Stimulated activated memory B cell treated with anti-CD40 and anti-IgM and Interleukin-4, amounts not matched to agents 10 μg/mL and 1 μg/mL and 100 μg/mL, for 72 hours (primary cell): ENCODE data around the gene TUFM.
"Not testable (repeated sequence)": the region's sequence is repeated elsewhere in the genome, so short reads cannot be mapped to it uniquely, and the experiment has no call there.

Experiments used
- ATAC-seq: fragments of 150-1000 bp; cut with Tn5 transposase; 2 replicates; pipeline ENCODE4 v1.10.0; 2021
- H3K27ac Mint-ChIP-seq: one replicate; pipeline ENCODE4 v1.8.0; 2022; ENCODE audit warnings: mild to moderate bottlenecking, mixed read lengths
- H3K27me3 Mint-ChIP-seq: one replicate; pipeline ENCODE4 v1.8.0; 2022; ENCODE audit warnings: mixed read lengths
- H3K36me3 Mint-ChIP-seq: one replicate; pipeline ENCODE4 v1.8.0; 2022; ENCODE audit warnings: mixed read lengths
- H3K4me1 Mint-ChIP-seq: one replicate; pipeline ENCODE4 v1.8.0; 2022; ENCODE audit warnings: mixed read lengths
- H3K4me3 Mint-ChIP-seq: one replicate; pipeline ENCODE4 v1.8.0; 2022; ENCODE audit warnings: mild to moderate bottlenecking, moderate library complexity, mixed read lengths
- H3K9me3 Mint-ChIP-seq: one replicate; pipeline ENCODE4 v1.8.0; 2022; ENCODE audit warnings: mixed read lengths

The TUFM gene

DNA sequence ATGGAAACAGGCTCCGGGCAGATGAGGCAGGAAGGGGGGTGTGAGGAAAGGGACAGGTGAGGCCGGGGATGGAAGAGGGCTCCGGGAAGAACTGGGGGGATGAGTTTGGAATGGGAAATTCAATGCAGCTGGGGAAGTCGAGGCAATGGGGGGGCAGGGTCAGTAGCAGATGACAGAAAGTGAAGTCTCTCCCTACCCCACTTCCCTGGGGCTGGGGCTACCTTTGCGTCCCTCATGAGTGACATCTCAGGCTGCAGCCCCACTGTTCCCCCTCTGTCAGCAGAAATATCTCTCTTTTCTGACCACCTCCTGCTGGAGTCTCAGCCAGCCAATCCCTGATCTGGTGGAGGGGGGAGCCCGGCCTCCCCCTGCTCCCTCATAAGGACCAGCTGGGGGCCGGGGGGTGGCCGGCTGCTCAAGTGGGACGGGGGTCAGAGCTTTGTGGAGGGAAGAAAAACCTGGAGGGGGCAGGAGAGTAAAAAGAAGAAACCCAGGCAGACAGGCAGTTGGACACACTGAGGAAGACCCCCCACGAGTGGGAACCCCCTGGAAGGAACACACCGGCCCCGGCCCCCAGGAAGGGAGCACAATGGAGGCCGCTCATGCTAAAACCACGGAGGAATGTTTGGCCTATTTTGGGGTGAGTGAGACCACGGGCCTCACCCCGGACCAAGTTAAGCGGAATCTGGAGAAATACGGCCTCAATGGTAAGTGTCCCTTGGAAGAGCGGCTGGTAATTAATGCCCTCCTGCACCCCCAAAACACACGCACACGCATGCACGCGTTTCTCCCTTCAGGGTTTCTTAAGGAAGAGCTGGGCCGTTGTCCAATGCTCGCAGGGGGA, 32.2 kb upstream of the TUFM start, which contains the start of gene ATP2A1:
Gene ATP2A1, plus strand, starts transcription at position 406 of the 844 bp plus-strand sequence. Its CDS starts 184 bp downstream, at position 590.
- peaks cover 35% of the 10 kb centered on the region for H3K4me1 Mint-ChIP-seq
- H3K27ac Mint-ChIP-seq = peak within 1 kb of the TSS; percentile 77

DNA sequence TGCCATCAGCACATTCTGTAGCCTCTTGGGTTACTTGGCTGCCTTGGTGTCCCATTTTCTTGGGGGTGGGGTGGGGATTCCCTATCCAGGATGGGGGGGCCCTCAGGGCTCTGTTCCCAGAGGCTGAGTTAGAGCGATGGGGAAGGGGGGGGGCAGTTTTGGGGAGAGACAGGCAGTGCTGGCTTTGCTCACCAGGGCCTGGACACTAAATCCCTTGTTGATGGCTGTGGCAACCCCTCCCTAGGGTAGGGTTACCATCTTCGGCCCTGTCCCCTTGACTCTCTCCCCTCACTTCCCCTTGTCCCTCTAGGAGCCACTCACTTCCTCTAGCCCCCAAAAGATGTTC, 31.5 kb upstream of the TUFM start:
- Mint-ChIP-seq H3K9me3 (no peaks in the 10 kb centered on the region), H3K4me1 (peaks cover 42% of the 10 kb centered on the region), H3K27ac (no peak overlapping the region), H3K36me3 (peaks cover 12% of the 10 kb centered on the region), H3K27me3 (peaks cover 11% of the 10 kb centered on the region), H3K4me3 (peak overlapping the region; percentile 14)
- no peak for ATAC-seq

More for the DNA sequence above, 32.2 kb upstream of the TUFM start, which contains the start of gene ATP2A1:
- Mint-ChIP-seq H3K4me3 (peak within 1 kb of the TSS; percentile 85), H3K9me3 (no peaks in the 10 kb centered on the region), H3K36me3 (peaks cover 6% of the 10 kb centered on the region), H3K27me3 (peaks cover 11% of the 10 kb centered on the region)
- ATAC-seq = no peak

DNA sequence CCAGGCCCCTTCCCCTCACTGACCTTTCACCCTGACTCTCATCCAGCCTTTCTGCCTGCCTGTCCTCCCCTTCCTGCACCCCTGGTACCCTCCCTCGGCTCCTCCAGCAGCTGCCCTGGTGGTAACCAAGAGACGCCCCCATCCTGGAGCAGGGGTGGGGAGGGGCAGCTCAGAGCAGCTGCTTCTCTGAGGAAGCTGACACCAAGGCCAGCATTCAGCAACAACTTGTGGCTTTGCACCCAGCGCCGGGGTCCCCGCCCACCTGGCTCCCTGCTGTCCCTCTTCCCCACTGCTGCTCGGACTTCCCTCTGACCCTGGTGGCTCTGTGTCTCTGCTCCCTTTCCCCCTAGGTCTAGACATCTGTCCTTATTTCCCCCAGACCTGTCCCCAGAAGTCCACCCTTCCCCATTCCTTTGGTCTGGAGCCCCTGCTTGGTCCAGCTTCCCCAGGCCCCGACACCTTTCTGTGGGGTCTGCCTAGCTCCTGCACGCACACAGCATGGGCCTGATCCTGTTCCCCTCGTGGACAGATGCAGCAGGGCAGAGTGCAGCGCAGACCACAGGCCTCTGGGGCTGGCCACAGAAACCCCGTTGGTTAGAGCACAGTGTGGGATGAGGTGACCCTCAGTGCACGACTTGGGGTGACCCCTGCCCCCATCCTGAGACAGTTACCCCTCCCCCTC, 31.0 kb upstream of the TUFM start:
- peaks cover 11% of the 10 kb centered on the region for H3K27me3 Mint-ChIP-seq
- no peak overlapping the region for H3K27ac Mint-ChIP-seq
- no peaks in the 10 kb centered on the region for H3K9me3 Mint-ChIP-seq
- ATAC-seq = no peak
- H3K4me1 Mint-ChIP-seq = peaks cover 46% of the 10 kb centered on the region
- H3K4me3 Mint-ChIP-seq = no peak overlapping the region
- H3K36me3 Mint-ChIP-seq = peaks cover 17% of the 10 kb centered on the region

DNA sequence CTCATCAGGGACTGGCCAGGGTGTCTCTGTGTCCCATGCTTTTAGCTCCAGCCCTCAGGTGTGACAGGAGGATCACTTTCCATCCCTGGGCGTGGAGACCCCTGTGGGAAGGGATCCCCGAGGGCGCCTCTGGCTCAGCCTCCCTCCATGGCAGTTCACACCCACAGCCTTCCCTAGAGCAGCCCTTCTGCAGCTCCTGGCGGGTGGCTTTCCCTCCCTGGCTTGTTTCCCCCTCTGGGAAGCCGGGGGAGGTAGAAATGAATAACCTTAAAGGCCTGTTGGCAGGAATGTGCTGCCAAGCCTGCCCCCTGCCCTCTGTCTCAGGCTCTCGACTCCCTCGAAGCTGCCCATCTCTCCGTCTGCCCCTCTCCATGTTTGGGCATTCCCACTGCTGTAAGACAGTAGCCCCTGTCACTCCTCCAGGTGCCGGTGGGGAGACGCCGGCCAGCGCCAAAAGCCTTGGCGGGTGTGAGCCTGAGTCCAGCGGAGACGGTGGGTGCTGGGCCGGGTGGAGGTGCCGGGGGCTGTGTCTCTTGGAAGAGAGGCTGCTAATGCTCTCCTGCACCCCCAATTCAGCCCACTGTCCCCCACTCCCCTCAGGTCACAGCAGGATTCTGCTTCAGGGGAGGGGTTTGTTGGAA, 30.0 kb upstream of the TUFM start:
- H3K36me3 Mint-ChIP-seq = peaks cover 17% of the 10 kb centered on the region

DNA sequence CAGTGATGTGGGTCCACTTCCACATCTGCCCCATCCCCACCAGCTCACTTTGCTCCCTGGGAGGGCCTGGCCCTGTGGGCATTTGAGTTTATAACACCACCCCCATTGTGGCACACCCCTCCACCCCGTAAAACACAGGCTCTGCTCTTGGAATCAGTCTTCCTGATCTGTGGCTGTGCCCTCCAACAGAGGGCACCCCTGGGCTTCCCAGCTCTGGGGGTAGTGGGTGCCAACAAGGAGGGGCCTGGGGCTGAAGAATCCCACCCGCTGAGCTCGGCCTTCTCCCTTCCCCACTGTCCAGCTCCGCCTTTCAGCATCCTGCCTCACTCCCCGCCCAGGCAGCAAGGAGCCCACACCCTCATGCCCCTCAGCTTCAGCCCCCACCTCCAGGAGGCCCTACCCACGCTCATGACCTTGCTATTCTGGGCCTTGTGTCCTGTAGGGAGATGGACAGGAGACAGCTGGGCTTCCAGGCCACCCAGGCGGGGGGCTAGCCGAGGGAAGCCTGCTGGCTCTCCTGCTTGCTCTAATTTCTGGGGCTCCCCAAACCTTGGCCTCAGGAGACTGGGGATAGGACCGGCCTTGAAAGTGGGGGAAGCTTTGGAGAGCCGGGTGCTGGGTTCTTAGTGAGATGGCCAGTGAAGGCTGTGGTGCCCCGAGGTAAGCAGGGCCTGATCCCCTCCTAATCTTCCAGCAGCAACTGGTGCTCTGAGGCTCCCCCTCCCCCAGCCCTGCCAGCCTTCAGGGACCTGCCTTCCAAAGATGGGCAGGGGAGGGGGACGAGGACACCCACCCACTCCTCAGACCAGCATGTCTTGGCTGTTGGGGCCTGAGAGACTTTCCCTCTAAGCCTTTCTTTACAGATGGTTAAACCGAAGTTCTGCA, 29.2 kb upstream of the TUFM start:
- no peaks in the 10 kb centered on the region for H3K9me3 Mint-ChIP-seq
- no peaks in the 10 kb centered on the region for H3K27me3 Mint-ChIP-seq
- no peak overlapping the region for H3K27ac Mint-ChIP-seq
- no peak for ATAC-seq
- H3K36me3 Mint-ChIP-seq = peaks cover 18% of the 10 kb centered on the region
- H3K4me3 Mint-ChIP-seq = no peak overlapping the region
- peaks cover 38% of the 10 kb centered on the region for H3K4me1 Mint-ChIP-seq

More for the DNA sequence above, 30.0 kb upstream of the TUFM start:
- no peaks in the 10 kb centered on the region for H3K9me3 Mint-ChIP-seq
- ATAC-seq = no peak
- H3K27me3 Mint-ChIP-seq = peaks cover 7% of the 10 kb centered on the region
- H3K4me1 Mint-ChIP-seq = peaks cover 44% of the 10 kb centered on the region
- H3K27ac Mint-ChIP-seq = no peak overlapping the region
- H3K4me3 Mint-ChIP-seq = no peak overlapping the region

DNA sequence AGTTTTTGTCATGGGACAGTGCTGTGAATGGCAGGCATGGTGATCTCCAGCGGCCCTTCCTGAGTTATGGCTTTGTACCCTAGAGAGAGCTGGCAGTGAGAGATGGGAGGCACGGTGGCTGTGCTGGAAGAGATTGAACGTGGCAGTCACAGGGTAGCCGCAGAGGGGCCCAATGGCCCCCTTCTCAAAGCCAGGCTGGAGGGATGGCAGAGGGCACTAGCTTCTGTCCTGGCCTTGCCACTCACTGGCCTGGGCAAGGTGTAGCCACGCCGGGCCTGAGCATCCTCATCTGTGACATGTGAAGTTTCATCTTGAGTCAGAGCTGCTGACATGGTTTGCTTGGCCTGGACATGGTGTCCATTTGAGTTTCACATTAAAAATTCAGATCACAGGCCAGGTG, 28.3 kb upstream of the TUFM start:
- Mint-ChIP-seq H3K27ac (no peak overlapping the region), H3K27me3 (no peaks in the 10 kb centered on the region), H3K4me1 (peaks cover 36% of the 10 kb centered on the region), H3K9me3 (no peaks in the 10 kb centered on the region), H3K4me3 (no peak overlapping the region), H3K36me3 (peaks cover 27% of the 10 kb centered on the region)
- ATAC-seq = no peak

DNA sequence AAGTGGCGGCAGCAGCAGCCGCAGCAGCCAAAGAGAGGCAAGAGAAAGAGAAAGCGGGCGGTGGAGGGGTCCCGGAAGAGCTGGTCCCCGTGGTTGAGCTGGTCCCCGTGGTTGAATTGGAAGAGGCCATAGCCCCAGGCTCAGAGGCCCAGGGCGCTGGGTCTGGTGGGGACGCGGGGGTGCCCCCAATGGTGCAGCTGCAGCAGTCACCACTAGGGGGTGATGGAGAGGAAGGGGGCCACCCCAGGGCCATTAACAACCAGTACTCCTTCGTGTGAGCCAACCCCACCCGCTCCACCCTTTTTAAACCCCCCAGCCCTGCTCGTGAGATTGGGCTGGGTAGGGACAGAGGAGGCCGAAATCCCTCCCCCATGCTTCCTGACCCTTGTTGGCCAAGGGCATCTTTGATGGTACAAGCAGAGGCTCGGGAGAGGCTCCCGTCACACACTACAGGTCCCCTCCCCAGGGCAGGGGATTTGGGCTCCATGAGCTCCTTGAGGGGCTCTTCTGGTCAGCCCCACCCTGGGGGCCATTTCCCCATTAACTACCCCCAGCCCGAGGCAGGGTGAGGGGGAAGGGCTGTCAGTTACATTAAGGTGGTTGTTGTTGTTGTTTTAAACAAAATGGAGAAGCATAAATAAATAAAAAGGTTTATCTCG, 27.5 kb upstream of the TUFM start:
- Mint-ChIP-seq H3K27me3 (no peaks in the 10 kb centered on the region), H3K27ac (no peak overlapping the region), H3K9me3 (no peaks in the 10 kb centered on the region), H3K4me3 (no peak overlapping the region), H3K36me3 (peaks cover 33% of the 10 kb centered on the region), H3K4me1 (peaks cover 29% of the 10 kb centered on the region)
- peak; percentile 66 for ATAC-seq

DNA sequence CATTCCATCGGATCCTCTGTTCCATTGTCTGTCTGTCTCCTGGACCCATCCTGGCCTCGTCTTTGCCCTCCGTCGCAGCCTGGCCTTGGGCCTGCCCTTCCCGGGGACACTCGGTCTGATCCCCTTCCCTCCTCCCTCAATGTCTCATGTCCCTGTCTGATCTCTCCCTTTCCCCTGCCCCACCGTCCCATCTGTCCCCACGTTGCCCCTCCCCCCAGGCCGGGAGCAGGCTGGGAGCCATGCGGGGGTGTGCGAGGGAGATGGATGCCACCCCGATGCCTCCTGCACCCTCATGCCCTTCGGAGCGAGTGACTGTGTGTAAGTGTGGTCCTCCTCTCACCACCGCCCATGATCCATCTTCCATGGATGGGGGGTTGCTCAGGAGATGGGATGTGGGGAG, 26.8 kb upstream of the TUFM start:
- no peak for ATAC-seq
- Mint-ChIP-seq H3K9me3 (no peaks in the 10 kb centered on the region), H3K27ac (no peak overlapping the region), H3K4me1 (peaks cover 22% of the 10 kb centered on the region), H3K4me3 (no peak overlapping the region), H3K27me3 (no peaks in the 10 kb centered on the region), H3K36me3 (peaks cover 33% of the 10 kb centered on the region)

DNA sequence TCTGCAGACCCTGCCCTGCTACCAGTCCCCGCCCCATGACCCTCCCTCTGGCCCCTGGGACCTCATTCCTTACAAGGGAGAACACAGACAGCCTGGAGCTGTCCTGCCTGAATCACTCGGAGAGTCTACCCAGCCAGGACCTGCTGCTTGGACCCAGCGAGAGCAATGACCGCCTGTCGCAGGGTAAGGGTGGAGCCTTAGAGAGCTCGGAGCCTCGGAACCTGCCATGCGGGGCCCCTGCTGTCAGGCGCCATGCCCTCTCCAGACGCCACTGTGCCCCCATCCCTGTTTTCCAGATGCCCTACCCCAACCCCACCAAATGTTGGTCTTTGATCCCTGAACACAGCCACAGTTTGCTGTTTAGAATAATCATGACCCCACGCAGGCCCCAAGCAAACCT, 23.1 kb upstream of the TUFM start:
- H3K27ac Mint-ChIP-seq = no peak overlapping the region

DNA sequence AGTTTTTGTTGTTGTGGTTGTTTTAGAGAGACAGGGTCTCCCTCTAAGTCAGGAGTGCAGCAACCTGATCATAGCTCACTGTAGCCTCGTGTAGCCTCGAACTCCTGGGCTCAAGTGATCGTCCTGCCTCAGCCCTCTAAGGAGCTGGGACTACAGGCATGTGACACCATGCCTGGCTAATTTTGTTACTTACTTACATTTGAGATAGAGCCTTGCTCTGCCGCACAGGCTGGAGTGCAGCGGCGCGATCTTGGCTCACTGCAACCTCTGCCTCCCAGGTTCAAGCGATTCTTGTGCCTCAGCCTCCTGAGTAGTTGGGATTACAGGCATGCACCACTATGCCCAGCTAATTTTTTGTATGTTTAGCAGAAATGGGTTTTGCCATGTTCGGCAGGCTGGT, 21.5 kb upstream of the TUFM start:
- H3K36me3 Mint-ChIP-seq = peaks cover 37% of the 10 kb centered on the region
- not testable (repeated sequence) for H3K9me3 Mint-ChIP-seq, H3K27me3 Mint-ChIP-seq, H3K27ac Mint-ChIP-seq, H3K4me3 Mint-ChIP-seq, ATAC-seq
- peaks cover 35% of the 10 kb centered on the region for H3K4me1 Mint-ChIP-seq

More for the DNA sequence above, 23.1 kb upstream of the TUFM start:
- no peaks in the 10 kb centered on the region for H3K9me3 Mint-ChIP-seq
- H3K4me3 Mint-ChIP-seq = no peak overlapping the region
- peaks cover 39% of the 10 kb centered on the region for H3K4me1 Mint-ChIP-seq
- H3K27me3 Mint-ChIP-seq = no peaks in the 10 kb centered on the region
- peaks cover 45% of the 10 kb centered on the region for H3K36me3 Mint-ChIP-seq
- ATAC-seq = no peak

DNA sequence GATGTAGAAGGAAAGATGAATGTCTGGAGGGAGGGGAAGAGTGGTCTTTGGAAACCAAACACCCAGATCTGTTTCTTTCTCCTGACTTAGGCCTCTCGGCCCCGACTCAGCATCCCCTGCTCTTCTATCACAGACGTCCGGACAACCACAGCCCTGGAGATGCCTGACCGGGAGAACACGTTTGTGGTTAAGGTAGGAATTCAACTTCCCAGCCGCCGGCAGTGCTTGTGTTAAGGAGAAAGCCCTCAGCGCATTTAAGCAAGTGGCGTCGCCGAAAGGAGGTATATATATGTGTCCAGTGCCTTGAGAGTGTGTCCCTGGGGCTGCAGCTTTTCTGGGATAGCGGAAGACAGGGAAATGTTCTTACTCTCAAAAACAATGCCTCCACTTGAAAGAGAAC, 21.1 kb upstream of the TUFM start:
- H3K4me3 Mint-ChIP-seq = no peak overlapping the region
- no peaks in the 10 kb centered on the region for H3K9me3 Mint-ChIP-seq
- H3K27me3 Mint-ChIP-seq = no peaks in the 10 kb centered on the region
- H3K36me3 Mint-ChIP-seq = peaks cover 33% of the 10 kb centered on the region
- H3K4me1 Mint-ChIP-seq = peaks cover 31% of the 10 kb centered on the region
- no peak for ATAC-seq
- H3K27ac Mint-ChIP-seq = no peak overlapping the region

DNA sequence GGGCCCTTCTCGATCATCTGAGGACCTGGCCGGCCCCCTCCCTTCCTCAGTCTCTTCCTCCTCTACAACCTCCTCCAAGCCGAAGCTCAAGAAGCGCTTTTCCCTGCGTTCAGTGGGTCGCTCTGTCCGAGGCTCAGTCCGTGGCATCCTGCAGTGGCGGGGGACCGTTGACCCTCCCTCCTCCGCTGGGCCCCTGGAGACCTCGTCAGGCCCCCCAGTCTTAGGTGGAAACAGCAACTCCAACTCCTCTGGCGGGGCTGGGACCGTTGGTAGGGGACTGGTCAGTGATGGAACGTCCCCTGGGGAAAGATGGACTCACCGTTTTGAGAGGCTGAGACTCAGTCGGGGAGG, 20.3 kb upstream of the TUFM start:
- Mint-ChIP-seq H3K27ac (no peak overlapping the region), H3K9me3 (no peaks in the 10 kb centered on the region), H3K36me3 (peaks cover 32% of the 10 kb centered on the region), H3K4me3 (no peak overlapping the region), H3K4me1 (peaks cover 31% of the 10 kb centered on the region), H3K27me3 (no peaks in the 10 kb centered on the region)
- no peak for ATAC-seq

DNA sequence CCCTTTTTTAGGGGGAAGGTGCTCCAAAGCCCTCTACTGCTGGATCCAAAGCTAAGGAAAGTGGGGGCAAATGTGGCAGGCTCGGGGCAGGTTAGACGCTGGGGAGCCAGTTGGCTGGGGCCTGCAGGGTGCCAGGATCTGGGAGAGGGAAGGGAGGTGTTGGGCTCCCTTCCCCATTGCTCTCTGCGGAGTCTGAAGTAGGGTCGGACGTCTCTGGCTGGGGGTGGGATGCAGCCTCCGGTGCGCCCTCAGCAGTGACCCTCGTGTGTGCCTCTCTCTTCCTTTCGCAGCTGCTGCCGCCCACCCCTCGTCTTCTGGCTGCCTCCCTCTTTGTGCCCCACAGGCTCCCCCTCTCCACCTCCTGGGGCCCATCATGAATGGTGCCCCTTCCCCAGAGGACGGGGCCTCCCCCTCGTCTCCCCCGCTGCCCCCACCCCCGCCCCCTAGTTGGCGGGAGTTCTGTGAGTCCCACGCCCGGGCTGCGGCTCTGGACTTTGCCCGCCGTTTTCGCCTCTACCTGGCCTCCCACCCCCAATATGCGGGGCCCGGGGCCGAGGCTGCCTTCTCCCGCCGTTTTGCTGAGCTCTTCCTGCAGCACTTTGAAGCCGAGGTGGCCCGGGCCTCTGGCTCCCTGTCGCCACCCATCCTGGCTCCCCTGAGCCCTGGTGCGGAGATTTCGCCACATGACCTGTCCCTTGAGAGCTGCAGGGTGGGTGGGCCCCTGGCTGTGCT, 19.7 kb upstream of the TUFM start:
- Mint-ChIP-seq H3K27ac (no peak overlapping the region), H3K9me3 (no peaks in the 10 kb centered on the region), H3K4me1 (peaks cover 31% of the 10 kb centered on the region), H3K4me3 (no peak overlapping the region), H3K27me3 (no peaks in the 10 kb centered on the region), H3K36me3 (peaks cover 32% of the 10 kb centered on the region)
- no peak for ATAC-seq
